Stomach smooth muscle (tissue), 2 donors: ENCODE results near the gene GATAD2A.
A peak's percentile ranks its signal among the peaks of the same experiment; 100 is the strongest.

ENCODE experiments used
- H3K27ac ChIP-seq: one replicate; pipeline ENCODE4 v1.7.0; 2013; ENCODE audit warnings: mild to moderate bottlenecking, low read length, inconsistent platforms
- H3K27me3 ChIP-seq, 2 donors: one replicate each; pipeline ENCODE4 v1.7.0; 2013; ENCODE audit warnings: low read length in 2 of 2; ENCODE audit not compliant: insufficient read depth in 2 of 2, control insufficient read depth in 1 of 2
- H3K36me3 ChIP-seq, 2 donors: one replicate each; pipeline ENCODE4 v1.7.0; 2013; ENCODE audit warnings: low read length in 2 of 2; ENCODE audit not compliant: control insufficient read depth in 2 of 2, insufficient read depth in 2 of 2
- H3K4me1 ChIP-seq: one replicate; pipeline ENCODE4 v1.7.0; 2013; ENCODE audit warnings: low read length; ENCODE audit not compliant: control insufficient read depth, insufficient read depth
- H3K4me3 ChIP-seq, 2 donors: one replicate each; pipeline ENCODE4 v1.7.0; 2013; ENCODE audit warnings: low read length in 2 of 2
- H3K9ac ChIP-seq, 2 donors: one replicate each; pipeline ENCODE4 v1.7.0; 2013; ENCODE audit warnings: low read length in 2 of 2, mild to moderate bottlenecking in 1 of 2
- H3K9me3 ChIP-seq, 2 donors: one replicate each; pipeline ENCODE4 v1.7.0; 2013; ENCODE audit warnings: low read length in 2 of 2; ENCODE audit not compliant: control insufficient read depth in 2 of 2
- donor health status: healthy.
- donor health status: Pancreatic carcinoma.

Gene GATAD2A

GRCh38 chr19:19538785-19539166 lies 133.3 kb downstream of the GATAD2A start:
- Histone ChIP-seq H3K27me3 (peaks cover 41 to 61% of the 10 kb centered on the region in 2 donors), H3K27ac (no peak overlapping the region), H3K9me3 (no peaks in the 10 kb centered on the region), H3K4me3 (peak overlapping the region in 1 of 2 donors; percentile 52), H3K4me1 (peaks cover 31% of the 10 kb centered on the region), H3K9ac (no peak overlapping the region), H3K36me3 (no peaks in the 10 kb centered on the region)

GRCh38 chr19:19539698-19540063 lies 134.2 kb downstream of the GATAD2A start:
- no peaks in the 10 kb centered on the region for H3K36me3 ChIP-seq
- H3K9ac ChIP-seq = no peak overlapping the region
- H3K4me1 ChIP-seq = peaks cover 31% of the 10 kb centered on the region
- H3K9me3 ChIP-seq = no peaks in the 10 kb centered on the region
- H3K4me3 ChIP-seq = no peak overlapping the region
- peaks cover 44 to 62% of the 10 kb centered on the region in 2 donors for H3K27me3 ChIP-seq
- H3K27ac ChIP-seq = no peak overlapping the region

- no peaks in the 10 kb centered on the region for H3K9me3 ChIP-seq
- peaks cover 31% of the 10 kb centered on the region for H3K4me1 ChIP-seq
- H3K27ac ChIP-seq = no peak overlapping the region
- no peaks in the 10 kb centered on the region for H3K36me3 ChIP-seq
- peaks cover 44 to 62% of the 10 kb centered on the region in 2 donors for H3K27me3 ChIP-seq
- no peak overlapping the region for H3K4me3 ChIP-seq
- no peak overlapping the region for H3K9ac ChIP-seq
Measured at GRCh38 chr19:19540064-19540714, 134.7 kb downstream of the GATAD2A start.

GRCh38 chr19:19540715-19541515 lies 135.4 kb downstream of the GATAD2A start:
- H3K36me3 ChIP-seq = no peaks in the 10 kb centered on the region
- no peak overlapping the region for H3K27ac ChIP-seq
- no peaks in the 10 kb centered on the region for H3K9me3 ChIP-seq
- peaks cover 44 to 65% of the 10 kb centered on the region in 2 donors for H3K27me3 ChIP-seq
- H3K4me3 ChIP-seq = peak overlapping the region in 1 of 2 donors; percentile 29
- peaks cover 31% of the 10 kb centered on the region for H3K4me1 ChIP-seq
- no peak overlapping the region for H3K9ac ChIP-seq

GRCh38 chr19:19541616-19542015 lies 136.1 kb downstream of the GATAD2A start:
- no peak overlapping the region for H3K27ac ChIP-seq
- peaks cover 46 to 65% of the 10 kb centered on the region in 2 donors for H3K27me3 ChIP-seq
- no peaks in the 10 kb centered on the region for H3K9me3 ChIP-seq
- no peak overlapping the region for H3K4me3 ChIP-seq
- H3K9ac ChIP-seq = no peak overlapping the region
- peaks cover 31% of the 10 kb centered on the region for H3K4me1 ChIP-seq
- no peaks in the 10 kb centered on the region for H3K36me3 ChIP-seq

- Histone ChIP-seq H3K4me1 (peaks cover 28% of the 10 kb centered on the region), H3K4me3 (no peak overlapping the region), H3K27ac (no peak overlapping the region), H3K36me3 (no peaks in the 10 kb centered on the region), H3K9ac (no peak overlapping the region), H3K27me3 (peaks cover 51 to 68% of the 10 kb centered on the region in 2 donors), H3K9me3 (no peaks in the 10 kb centered on the region)
Measured at GRCh38 chr19:19542507-19542906, 137.0 kb downstream of the GATAD2A start.

- H3K36me3 ChIP-seq = no peaks in the 10 kb centered on the region
- no peak overlapping the region for H3K4me3 ChIP-seq
- no peaks in the 10 kb centered on the region for H3K9me3 ChIP-seq
- H3K27me3 ChIP-seq = peaks cover 47 to 63% of the 10 kb centered on the region in 2 donors
- H3K9ac ChIP-seq = no peak overlapping the region
- peaks cover 23% of the 10 kb centered on the region for H3K4me1 ChIP-seq
- no peak overlapping the region for H3K27ac ChIP-seq
Measured at GRCh38 chr19:19543101-19543500, 137.6 kb downstream of the GATAD2A start.

GRCh38 chr19:19543640-19544039 lies 138.2 kb downstream of the GATAD2A start:
- Histone ChIP-seq H3K4me3 (no peak overlapping the region), H3K9me3 (no peaks in the 10 kb centered on the region), H3K27ac (no peak overlapping the region), H3K4me1 (peaks cover 18% of the 10 kb centered on the region), H3K9ac (no peak overlapping the region), H3K36me3 (no peaks in the 10 kb centered on the region), H3K27me3 (peaks cover 43 to 57% of the 10 kb centered on the region in 2 donors)

GRCh38 chr19:19544257-19544953 lies 138.9 kb downstream of the GATAD2A start:
- Histone ChIP-seq H3K36me3 (no peaks in the 10 kb centered on the region), H3K4me3 (no peak overlapping the region), H3K9ac (no peak overlapping the region), H3K4me1 (peaks cover 15% of the 10 kb centered on the region), H3K27ac (no peak overlapping the region), H3K9me3 (no peaks in the 10 kb centered on the region), H3K27me3 (peaks cover 46 to 53% of the 10 kb centered on the region in 2 donors)

- Histone ChIP-seq H3K9me3 (no peaks in the 10 kb centered on the region), H3K4me3 (no peak overlapping the region), H3K4me1 (peaks cover 13% of the 10 kb centered on the region), H3K27me3 (peaks cover 52 to 53% of the 10 kb centered on the region in 2 donors), H3K9ac (no peak overlapping the region), H3K27ac (no peak overlapping the region), H3K36me3 (no peaks in the 10 kb centered on the region)
Measured at GRCh38 chr19:19544954-19545591, 139.6 kb downstream of the GATAD2A start.
